Measurements from ENCODE around the gene CYP3A5. TPM values are rescaled to one million over a fixed set of nuclear protein-coding genes. Genes with fewer than 3 reads are reported as not detected.
"Not testable (repeated sequence)": the region's sequence is repeated elsewhere in the genome, so short reads cannot be mapped to it uniquely, and the experiment has no call there.

Gene CYP3A5
- polyA plus RNA-seq, 1 donor (not counting 4 experiments of a cell fraction or from before 2014, with no cell fraction given) = 3.4 TPM

- no peak overlapping the region for H3K4me2 ChIP-seq (ENCODE audit: control insufficient read depth, extremely low read depth, insufficient read depth, low read depth, low read length)
- TF ChIP-seq EZH2 (IDR thresholded peaks at IDR 0.05; ENCODE audit: low read length) (no peak), CTCF (optimal IDR thresholded peaks at IDR 0.05 in 1 of 3, IDR thresholded peaks at IDR 0.05 in 1 of 3, conservative IDR thresholded peaks at IDR 0.05 in 1 of 3; ENCODE audit: extremely low read depth in 1 of 3, insufficient read depth in 2 of 3, low read length in 3 of 3) (no peak)
- no peaks in the 10 kb centered on the region for H3K36me3 ChIP-seq (ENCODE audit: control insufficient read depth in 2 of 2, extremely low read depth in 1 of 2, insufficient read depth in 2 of 2, low read length in 2 of 2)
- peaks cover 2% of the 10 kb centered on the region for H3K4me1 ChIP-seq (ENCODE audit: control insufficient read depth, extremely low read depth, insufficient read depth, low read length)
- H3K9ac ChIP-seq (ENCODE audit: control insufficient read depth, extremely low read depth, insufficient read depth, low read length) = no peak overlapping the region
- no peak overlapping the region for H3K27ac ChIP-seq (ENCODE audit: control insufficient read depth, insufficient read depth, low read length)
- no peak for DNase-seq (ENCODE audit: low read depth, low spot score)
- H3K9me1 ChIP-seq (ENCODE audit: control insufficient read depth, extremely low read depth, insufficient read depth, low read length) = no peaks in the 10 kb centered on the region
- no peaks in the 10 kb centered on the region for H3K79me2 ChIP-seq (ENCODE audit: control insufficient read depth, insufficient read depth, low read length)
- H3K27me3 ChIP-seq (ENCODE audit: control insufficient read depth, extremely low read depth, insufficient read depth, low read length) = no peaks in the 10 kb centered on the region
- H3K9me3 ChIP-seq (ENCODE audit: control insufficient read depth, low read depth, low read length) = no peaks in the 10 kb centered on the region
- dilution Hi-C loops (cut with MboI; ENCODE audit: extremely low pct_ligation_motif_present, low sequenced_read_pairs) = no loop called here
- no peak overlapping the region for H3K4me3 ChIP-seq (ENCODE audit: control insufficient read depth in 2 of 3, extremely low read depth in 1 of 3, insufficient read depth in 2 of 3, low read depth in 1 of 3, low read length in 3 of 3)
- H2AFZ ChIP-seq (ENCODE audit: control insufficient read depth, low read length) = no peak overlapping the region
- FAIRE-seq = no peak
- no peaks in the 10 kb centered on the region for H4K20me1 ChIP-seq (ENCODE audit: control insufficient read depth, extremely low read depth, insufficient read depth, low read length)
Observed at GRCh38 chr7:99693427-99694200, 13.8 kb upstream of the CYP3A5 start.

- no peaks in the 10 kb centered on the region for H4K20me1 ChIP-seq (ENCODE audit: control insufficient read depth, extremely low read depth, insufficient read depth, low read length)
- no peak for TF ChIP-seq CTCF (optimal IDR thresholded peaks at IDR 0.05 in 1 of 3, IDR thresholded peaks at IDR 0.05 in 1 of 3, conservative IDR thresholded peaks at IDR 0.05 in 1 of 3; ENCODE audit: extremely low read depth in 1 of 3, insufficient read depth in 2 of 3, low read length in 3 of 3)
- TF ChIP-seq EZH2 (IDR thresholded peaks at IDR 0.05; ENCODE audit: low read length) = no peak
- no peak overlapping the region for H2AFZ ChIP-seq (ENCODE audit: control insufficient read depth, low read length)
- no peaks in the 10 kb centered on the region for H3K27me3 ChIP-seq (ENCODE audit: control insufficient read depth, extremely low read depth, insufficient read depth, low read length)
- H3K4me1 ChIP-seq (ENCODE audit: control insufficient read depth, extremely low read depth, insufficient read depth, low read length) = no peaks in the 10 kb centered on the region
- dilution Hi-C loops (cut with MboI; ENCODE audit: extremely low pct_ligation_motif_present, low sequenced_read_pairs) = no loop called here
- no peak overlapping the region for H3K27ac ChIP-seq (ENCODE audit: control insufficient read depth, insufficient read depth, low read length)
- H3K9me1 ChIP-seq (ENCODE audit: control insufficient read depth, extremely low read depth, insufficient read depth, low read length) = no peaks in the 10 kb centered on the region
- no peaks in the 10 kb centered on the region for H3K36me3 ChIP-seq (ENCODE audit: control insufficient read depth in 2 of 2, extremely low read depth in 1 of 2, insufficient read depth in 2 of 2, low read length in 2 of 2)
- no peaks in the 10 kb centered on the region for H3K9me3 ChIP-seq (ENCODE audit: control insufficient read depth, low read depth, low read length)
- no peak overlapping the region for H3K4me3 ChIP-seq (ENCODE audit: control insufficient read depth in 2 of 3, extremely low read depth in 1 of 3, insufficient read depth in 2 of 3, low read depth in 1 of 3, low read length in 3 of 3)
- DNase-seq (ENCODE audit: low read depth, low spot score) = no peak
- H3K4me2 ChIP-seq (ENCODE audit: control insufficient read depth, extremely low read depth, insufficient read depth, low read depth, low read length) = no peak overlapping the region
- no peak for FAIRE-seq
- no peak overlapping the region for H3K9ac ChIP-seq (ENCODE audit: control insufficient read depth, extremely low read depth, insufficient read depth, low read length)
- H3K79me2 ChIP-seq (ENCODE audit: control insufficient read depth, insufficient read depth, low read length) = no peaks in the 10 kb centered on the region
Observed at GRCh38 chr7:99693100-99693426, 13.3 kb upstream of the CYP3A5 start.

- H3K9me3 ChIP-seq (ENCODE audit: control insufficient read depth, low read depth, low read length); H3K36me3 ChIP-seq (ENCODE audit: control insufficient read depth in 2 of 2, extremely low read depth in 1 of 2, insufficient read depth in 2 of 2, low read length in 2 of 2); H3K4me2 ChIP-seq (ENCODE audit: control insufficient read depth, extremely low read depth, insufficient read depth, low read depth, low read length); H3K4me3 ChIP-seq (ENCODE audit: control insufficient read depth in 2 of 3, extremely low read depth in 1 of 3, insufficient read depth in 2 of 3, low read depth in 1 of 3, low read length in 3 of 3); FAIRE-seq; dilution Hi-C loops (cut with MboI; ENCODE audit: extremely low pct_ligation_motif_present, low sequenced_read_pairs); DNase-seq (ENCODE audit: low read depth, low spot score); H3K27me3 ChIP-seq (ENCODE audit: control insufficient read depth, extremely low read depth, insufficient read depth, low read length); H3K9ac ChIP-seq (ENCODE audit: control insufficient read depth, extremely low read depth, insufficient read depth, low read length); H2AFZ ChIP-seq (ENCODE audit: control insufficient read depth, low read length); H4K20me1 ChIP-seq (ENCODE audit: control insufficient read depth, extremely low read depth, insufficient read depth, low read length); H3K4me1 ChIP-seq (ENCODE audit: control insufficient read depth, extremely low read depth, insufficient read depth, low read length); H3K79me2 ChIP-seq (ENCODE audit: control insufficient read depth, insufficient read depth, low read length); H3K27ac ChIP-seq (ENCODE audit: control insufficient read depth, insufficient read depth, low read length); H3K9me1 ChIP-seq (ENCODE audit: control insufficient read depth, extremely low read depth, insufficient read depth, low read length): not testable (repeated sequence)
Observed at GRCh38 chr7:99692563-99692962, 12.8 kb upstream of the CYP3A5 start.

GRCh38 chr7:99691658-99692057 lies 11.9 kb upstream of the CYP3A5 start:
- H3K27ac ChIP-seq (ENCODE audit: control insufficient read depth, insufficient read depth, low read length); H3K4me1 ChIP-seq (ENCODE audit: control insufficient read depth, extremely low read depth, insufficient read depth, low read length); H3K27me3 ChIP-seq (ENCODE audit: control insufficient read depth, extremely low read depth, insufficient read depth, low read length); H3K4me3 ChIP-seq (ENCODE audit: control insufficient read depth in 2 of 3, extremely low read depth in 1 of 3, insufficient read depth in 2 of 3, low read depth in 1 of 3, low read length in 3 of 3); H4K20me1 ChIP-seq (ENCODE audit: control insufficient read depth, extremely low read depth, insufficient read depth, low read length); dilution Hi-C loops (cut with MboI; ENCODE audit: extremely low pct_ligation_motif_present, low sequenced_read_pairs); H3K4me2 ChIP-seq (ENCODE audit: control insufficient read depth, extremely low read depth, insufficient read depth, low read depth, low read length); H3K79me2 ChIP-seq (ENCODE audit: control insufficient read depth, insufficient read depth, low read length); H3K9ac ChIP-seq (ENCODE audit: control insufficient read depth, extremely low read depth, insufficient read depth, low read length); H2AFZ ChIP-seq (ENCODE audit: control insufficient read depth, low read length); FAIRE-seq; H3K9me1 ChIP-seq (ENCODE audit: control insufficient read depth, extremely low read depth, insufficient read depth, low read length); H3K9me3 ChIP-seq (ENCODE audit: control insufficient read depth, low read depth, low read length); DNase-seq (ENCODE audit: low read depth, low spot score); H3K36me3 ChIP-seq (ENCODE audit: control insufficient read depth in 2 of 2, extremely low read depth in 1 of 2, insufficient read depth in 2 of 2, low read length in 2 of 2): not testable (repeated sequence)

All from keratinocyte (primary cell).